Endodermal cell (in vitro differentiated cells): Measurements from ENCODE around the gene AMY2A. TPM values are rescaled to one million over a fixed set of nuclear protein-coding genes. Genes with fewer than 3 reads are reported as not detected.
"Not testable (repeated sequence)": the region's sequence is repeated elsewhere in the genome, so short reads cannot be mapped to it uniquely, and the experiment has no call there.

Experiments
- DNase-seq: peaks from one replicate; pipeline ENCODE4 v3.0.0-alpha.2; 2017
- H3K27ac ChIP-seq: 2 replicates; pipeline ENCODE4 v1.5.1; 2013; ENCODE audit warnings: mild to moderate bottlenecking, low read depth, low read length, moderate library complexity
- H3K27me3 ChIP-seq: 2 replicates; pipeline ENCODE4 v1.6.1; 2013; ENCODE audit warnings: mild to moderate bottlenecking, low read length, moderate library complexity; ENCODE audit not compliant: insufficient read depth, control insufficient read depth, poor library complexity, severe bottlenecking
- H3K36me3 ChIP-seq: 2 replicates; pipeline ENCODE4 v1.7.0; 2013; ENCODE audit warnings: mild to moderate bottlenecking, low read length, moderate library complexity; ENCODE audit not compliant: control insufficient read depth, insufficient read depth
- H3K4me1 ChIP-seq: one replicate; pipeline ENCODE4 v1.7.0; 2013; ENCODE audit warnings: low read length; ENCODE audit not compliant: control insufficient read depth, insufficient read depth
- H3K4me3 ChIP-seq: 2 replicates; pipeline ENCODE4 v1.5.1; 2013; ENCODE audit warnings: mild to moderate bottlenecking, low read length, moderate library complexity
- H3K9ac ChIP-seq: 2 replicates; pipeline ENCODE4 v1.6.1; 2013; ENCODE audit warnings: mild to moderate bottlenecking, low read length, moderate library complexity; ENCODE audit not compliant: poor library complexity, severe bottlenecking; ENCODE audit errors: extremely low read depth
- H3K9me3 ChIP-seq: 2 replicates; pipeline ENCODE4 v1.6.1; 2013; ENCODE audit warnings: mild to moderate bottlenecking, low read length, moderate library complexity; ENCODE audit not compliant: control insufficient read depth
- H3K27ac Mint-ChIP-seq: 2 replicates; pipeline ENCODE4 v1.8.0; 2020; ENCODE audit warnings: mixed read lengths
- H3K27me3 Mint-ChIP-seq: 2 replicates; pipeline ENCODE4 v1.8.0; 2021; ENCODE audit warnings: mild to moderate bottlenecking, mixed read lengths; ENCODE audit not compliant: insufficient read depth
- H3K36me3 Mint-ChIP-seq: 2 replicates; pipeline ENCODE4 v1.8.0; 2020; ENCODE audit warnings: low read depth, mixed read lengths
- H3K4me1 Mint-ChIP-seq: 2 replicates; pipeline ENCODE4 v1.8.0; 2020; ENCODE audit warnings: mixed read lengths
- H3K4me3 Mint-ChIP-seq: 2 replicates; pipeline ENCODE4 v1.8.0; 2020; ENCODE audit warnings: mild to moderate bottlenecking, moderate library complexity, mixed read lengths
- H3K9me3 Mint-ChIP-seq: 2 replicates; pipeline ENCODE4 v1.8.0; 2020; ENCODE audit warnings: mild to moderate bottlenecking, mixed read lengths
- CTCF ChIP-seq: fragments of 200-600 bp; sonication (generic); conservative IDR thresholded peaks from 2 replicates; pipeline ENCODE4 v1.5.0; 2021; ENCODE audit warnings: antibody characterized with exemption, mild to moderate bottlenecking
- WGBS, 2 experiments: methylation state at CpG; one replicate each; pipeline versions ENCODE4 v1.1.5 to v1.1.7; 2013; ENCODE audit warnings: missing lambda C conversion rate in 2 of 2, mixed read lengths in 1 of 2; ENCODE audit not compliant: insufficient coverage in 1 of 2, insufficient read length in 1 of 2; 5-methylcytosine and 5-hydroxymethylcytosine counted together
- long read RNA-seq, 4 experiments: library from polyadenylated mRNA in 2 of 4; library from RNA in 1 of 4; library from capped mRNA in 1 of 4; stranded (forward) in 3 of 4; unstranded in 1 of 4; transcript quantifications; one replicate each; pipeline ENCODE4 v2.0.0, GENCODE V29; 2020 to 2021; ENCODE audit warnings: inconsistent platforms in 1 of 4
- polyA plus RNA-seq, 2 experiments: library from polyadenylated mRNA; stranded (reverse); fragments of 50-300 nt; gene quantifications; one replicate each; pipeline ENCODE4 v1.2.3, GENCODE V29; 2013
- total RNA-seq, 2 donors: library from RNA; stranded (reverse); fragmentation: NEBNext Ultra II Directional in 1 of 2; extraction: Animal tissue kit (Norgen Biotek cat#: 25700) in 1 of 2; gene quantifications; 2 replicates in 1 of 2; 3 replicates in 1 of 2; pipeline ENCODE4 v1.2.1, GENCODE V29; 2021

The AMY2A gene
- total RNA-seq: not detected
- polyA plus RNA-seq (2013, experiment 1 of 2): not detected
- polyA plus RNA-seq (2013, experiment 2 of 2): not detected
- long read RNA-seq, experiment 1: 0 reads
- long read RNA-seq, experiment 2: 0 reads
- long read RNA-seq, experiment 3: 0 reads
- long read RNA-seq, experiment 4: 0 reads

DNA sequence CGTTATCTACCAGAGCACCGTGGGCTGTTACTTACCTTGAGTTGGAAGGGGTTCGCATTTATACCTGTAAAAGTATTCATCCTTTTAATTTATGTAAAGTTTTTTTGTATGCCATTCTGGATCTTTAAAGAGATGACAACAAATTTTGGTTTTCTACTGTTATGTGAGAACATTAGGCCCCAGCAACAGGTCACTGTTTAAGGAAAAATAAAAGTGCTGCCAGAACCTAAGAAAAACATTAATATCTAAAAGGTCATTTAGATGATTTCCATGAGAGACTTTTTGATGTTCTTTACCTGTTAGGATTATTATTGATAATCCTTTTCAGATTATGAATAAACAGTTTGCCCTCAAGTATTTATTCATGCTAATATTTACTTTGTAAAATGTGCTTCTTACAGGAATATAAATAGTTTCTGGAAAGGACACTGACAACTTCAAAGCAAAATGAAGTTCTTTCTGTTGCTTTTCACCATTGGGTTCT lies at the start of gene AMY2A:
TSS of gene AMY2A (plus strand) at position 434 of the 484 bp plus-strand sequence. CDS start at position 448, 14 bp downstream.
- 95% methylated on average over 3 of the region's 3 CpGs; no CpG with 5 or more reads in 1 of the 2 experiments for WGBS, 2 experiments
- peaks cover 44% of the 10 kb centered on the region for H3K9me3 Mint-ChIP-seq
- not testable (repeated sequence) for DNase-seq, H3K4me3 Mint-ChIP-seq, H3K4me3 ChIP-seq, H3K4me1 ChIP-seq, H3K27ac ChIP-seq, H3K27ac Mint-ChIP-seq, H3K4me1 Mint-ChIP-seq, H3K36me3 Mint-ChIP-seq, H3K9me3 ChIP-seq, H3K27me3 Mint-ChIP-seq, H3K27me3 ChIP-seq, H3K9ac ChIP-seq, H3K36me3 ChIP-seq

DNA sequence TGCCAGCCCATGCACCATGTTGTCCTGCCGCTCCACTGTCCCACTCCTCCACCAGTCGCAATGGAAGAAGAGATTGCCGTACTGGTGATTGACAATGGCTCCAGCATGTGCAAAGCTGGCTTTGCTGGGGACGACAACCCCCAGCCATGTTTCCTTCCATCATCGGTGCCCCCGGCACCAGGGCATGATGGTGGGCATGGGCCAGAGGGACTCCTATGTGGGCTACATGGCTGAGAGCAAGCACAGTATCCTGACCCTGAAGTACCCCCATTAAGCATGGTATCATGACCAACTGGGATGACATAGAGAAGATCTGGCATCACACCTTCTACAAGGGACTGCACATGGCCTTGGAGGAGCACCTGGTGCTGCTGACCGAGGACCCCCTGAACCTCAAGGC lies 47.7 kb upstream of the AMY2A start:
- Histone ChIP-seq H3K36me3 (no peaks in the 10 kb centered on the region), H3K27me3 (no peaks in the 10 kb centered on the region), H3K27ac (no peak overlapping the region), H3K9me3 (no peaks in the 10 kb centered on the region), H3K4me1 (no peaks in the 10 kb centered on the region), H3K9ac (no peak overlapping the region), H3K4me3 (no peak overlapping the region)
- Mint-ChIP-seq H3K4me3 (no peak overlapping the region), H3K36me3 (no peaks in the 10 kb centered on the region), H3K27me3 (no peaks in the 10 kb centered on the region), H3K4me1 (no peaks in the 10 kb centered on the region), H3K9me3 (peaks cover 30% of the 10 kb centered on the region), H3K27ac (no peak overlapping the region)
- no peak for DNase-seq
- WGBS, 2 experiments: 93 to 95% methylated on average over 4 to 7 of the region's 7 CpGs
- no peak for TF ChIP-seq CTCF

- not testable (repeated sequence) for H3K27me3 ChIP-seq, H3K4me1 Mint-ChIP-seq, H3K36me3 Mint-ChIP-seq, H3K36me3 ChIP-seq, H3K4me3 Mint-ChIP-seq, H3K27ac ChIP-seq, H3K9me3 ChIP-seq, DNase-seq, H3K27ac Mint-ChIP-seq, H3K9ac ChIP-seq, H3K4me3 ChIP-seq, H3K4me1 ChIP-seq, H3K27me3 Mint-ChIP-seq
- peaks cover 30% of the 10 kb centered on the region for H3K9me3 Mint-ChIP-seq
- 96 to 100% methylated on average over 1 of the region's 2 CpGs for WGBS, 2 experiments
These were observed 45.9 kb upstream of the AMY2A start, which contains the start of gene AMY2B for GRCh38 chr1:103571289-103571688. TSS of gene AMY2B (plus strand) at chr1:103571589. CDS start at chr1:103571603, 14 bp downstream.

- H3K4me3 Mint-ChIP-seq: no peak overlapping the region
- no peaks in the 10 kb centered on the region for H3K27me3 ChIP-seq
- H3K36me3 Mint-ChIP-seq: no peaks in the 10 kb centered on the region
- H3K4me1 Mint-ChIP-seq: no peaks in the 10 kb centered on the region
- DNase-seq: no peak
- H3K27ac Mint-ChIP-seq: no peak overlapping the region
- no peaks in the 10 kb centered on the region for H3K27me3 Mint-ChIP-seq
- H3K27ac ChIP-seq: no peak overlapping the region
- no peak overlapping the region for H3K9ac ChIP-seq
- H3K4me3 ChIP-seq: no peak overlapping the region
- no peak for TF ChIP-seq CTCF
- no peaks in the 10 kb centered on the region for H3K4me1 ChIP-seq
- H3K9me3 Mint-ChIP-seq: peaks cover 31% of the 10 kb centered on the region
- no peaks in the 10 kb centered on the region for H3K36me3 ChIP-seq
- H3K9me3 ChIP-seq: no peaks in the 10 kb centered on the region
These were observed 41.2 kb upstream of the AMY2A start for GRCh38 chr1:103576065-103576464.

GRCh38 chr1:103576784-103577183 lies 40.4 kb upstream of the AMY2A start:
- not testable (repeated sequence) for H3K4me3 Mint-ChIP-seq, H3K27ac Mint-ChIP-seq, H3K36me3 ChIP-seq, H3K4me1 Mint-ChIP-seq, H3K9me3 ChIP-seq, H3K4me1 ChIP-seq, H3K4me3 ChIP-seq, H3K27me3 ChIP-seq, H3K36me3 Mint-ChIP-seq, H3K27me3 Mint-ChIP-seq, H3K27ac ChIP-seq, DNase-seq, H3K9ac ChIP-seq
- 93% methylated on average over 2 of the region's 5 CpGs; no CpG with 5 or more reads in 1 of the 2 experiments for WGBS, 2 experiments
- H3K9me3 Mint-ChIP-seq: peaks cover 30% of the 10 kb centered on the region
